Stimulated activated CD8-positive, alpha-beta memory T cell treated with anti-CD3 and anti-CD28 coated beads, Interleukin-2, amount 100 ng/mL, for 1 hour (primary cell): ENCODE results near the gene SERTAD4.

Source experiments
- DNase-seq, 2 donors: peaks; one replicate each; pipeline ENCODE4 v3.0.0-alpha.2; 2020; ENCODE audit warnings: low read depth in 2 of 2

SERTAD4 gene

GRCh38 chr1:210233216-210233494 is 559 bp downstream of the SERTAD4 start:
- DNase-seq = no peak

GRCh38 chr1:210233495-210234328 is 1.1 kb downstream of the SERTAD4 start:
- DNase-seq = no peak

- no peak for DNase-seq
Observed at GRCh38 chr1:210234329-210234757, 1.7 kb downstream of the SERTAD4 start.

GRCh38 chr1:210235363-210236053 is 2.9 kb downstream of the SERTAD4 start:
- no peak for DNase-seq

- no peak for DNase-seq
Observed at GRCh38 chr1:210236386-210236839, 3.8 kb downstream of the SERTAD4 start.

- DNase-seq = no peak
Observed at GRCh38 chr1:210236840-210237409, 4.3 kb downstream of the SERTAD4 start.

GRCh38 chr1:210237479-210237878 is 4.9 kb downstream of the SERTAD4 start:
- DNase-seq = no peak

- no peak for DNase-seq
Observed at GRCh38 chr1:210237981-210238380, 5.4 kb downstream of the SERTAD4 start.

- no peak for DNase-seq
Observed at GRCh38 chr1:210239349-210240111, 6.9 kb downstream of the SERTAD4 start.

- DNase-seq = no peak
Observed at GRCh38 chr1:210241121-210241520, 8.5 kb downstream of the SERTAD4 start.

- no peak for DNase-seq
Observed at GRCh38 chr1:210244746-210245367, 12.3 kb downstream of the SERTAD4 start.

GRCh38 chr1:210246447-210246846 is 13.9 kb downstream of the SERTAD4 start:
- DNase-seq = no peak

GRCh38 chr1:210248341-210248740 is 15.7 kb downstream of the SERTAD4 start:
- no peak for DNase-seq

GRCh38 chr1:210250665-210250997 is 18.0 kb downstream of the SERTAD4 start:
- no peak for DNase-seq

- no peak for DNase-seq
Observed at GRCh38 chr1:210250998-210251679, 18.5 kb downstream of the SERTAD4 start.

- DNase-seq = no peak
Observed at GRCh38 chr1:210251680-210252490, 19.3 kb downstream of the SERTAD4 start.

GRCh38 chr1:210252621-210253051 is 20.0 kb downstream of the SERTAD4 start:
- no peak for DNase-seq

- DNase-seq = no peak
Observed at GRCh38 chr1:210254298-210254697, 21.7 kb downstream of the SERTAD4 start.

- DNase-seq = no peak
Observed at GRCh38 chr1:210257698-210258529, 25.3 kb downstream of the SERTAD4 start.
